ENCODE data around the gene USP31. TPM values are rescaled to one million over a fixed set of nuclear protein-coding genes. Genes with fewer than 3 reads are reported as not detected.

Gene USP31
- total RNA-seq, 1 donor from 2014 or later, result 21.8 TPM

GRCh38 chr16:23045025-23045424, 104.2 kb downstream of the USP31 start:
- no peak for DNase-seq
- no peak overlapping the region for H3K4me3 Mint-ChIP-seq (ENCODE audit: unreplicated experiment)
- no peak overlapping the region for H3K27ac Mint-ChIP-seq (ENCODE audit: unreplicated experiment)
- H3K9me3 Mint-ChIP-seq (ENCODE audit: unreplicated experiment), result no peaks in the 10 kb centered on the region
- TF ChIP-seq, protein P1, sequence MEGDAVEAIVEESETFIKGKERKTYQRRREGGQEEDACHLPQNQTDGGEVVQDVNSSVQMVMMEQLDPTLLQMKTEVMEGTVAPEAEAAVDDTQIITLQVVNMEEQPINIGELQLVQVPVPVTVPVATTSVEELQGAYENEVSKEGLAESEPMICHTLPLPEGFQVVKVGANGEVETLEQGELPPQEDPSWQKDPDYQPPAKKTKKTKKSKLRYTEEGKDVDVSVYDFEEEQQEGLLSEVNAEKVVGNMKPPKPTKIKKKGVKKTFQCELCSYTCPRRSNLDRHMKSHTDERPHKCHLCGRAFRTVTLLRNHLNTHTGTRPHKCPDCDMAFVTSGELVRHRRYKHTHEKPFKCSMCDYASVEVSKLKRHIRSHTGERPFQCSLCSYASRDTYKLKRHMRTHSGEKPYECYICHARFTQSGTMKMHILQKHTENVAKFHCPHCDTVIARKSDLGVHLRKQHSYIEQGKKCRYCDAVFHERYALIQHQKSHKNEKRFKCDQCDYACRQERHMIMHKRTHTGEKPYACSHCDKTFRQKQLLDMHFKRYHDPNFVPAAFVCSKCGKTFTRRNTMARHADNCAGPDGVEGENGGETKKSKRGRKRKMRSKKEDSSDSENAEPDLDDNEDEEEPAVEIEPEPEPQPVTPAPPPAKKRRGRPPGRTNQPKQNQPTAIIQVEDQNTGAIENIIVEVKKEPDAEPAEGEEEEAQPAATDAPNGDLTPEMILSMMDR (IDR thresholded peaks at IDR 0.05; ENCODE audit: partially characterized antibody, unreplicated experiment), result no peak
- H3K36me3 Mint-ChIP-seq (ENCODE audit: unreplicated experiment), result peaks cover 5% of the 10 kb centered on the region
- no peaks in the 10 kb centered on the region for H3K27me3 Mint-ChIP-seq (ENCODE audit: unreplicated experiment)
- no peaks in the 10 kb centered on the region for H3K4me1 Mint-ChIP-seq (ENCODE audit: low read depth, unreplicated experiment)

GRCh38 chr16:23040246-23040645, 109.0 kb downstream of the USP31 start:
- Mint-ChIP-seq H3K36me3 (ENCODE audit: unreplicated experiment) (no peaks in the 10 kb centered on the region), H3K4me1 (ENCODE audit: low read depth, unreplicated experiment) (no peaks in the 10 kb centered on the region), H3K9me3 (ENCODE audit: unreplicated experiment) (peaks cover 1% of the 10 kb centered on the region), H3K4me3 (ENCODE audit: unreplicated experiment) (no peak overlapping the region), H3K27me3 (ENCODE audit: unreplicated experiment) (no peaks in the 10 kb centered on the region), H3K27ac (ENCODE audit: unreplicated experiment) (no peak overlapping the region)
- no peak for DNase-seq
- TF ChIP-seq, protein P1 (IDR thresholded peaks at IDR 0.05; ENCODE audit: partially characterized antibody, unreplicated experiment), result no peak

DNA sequence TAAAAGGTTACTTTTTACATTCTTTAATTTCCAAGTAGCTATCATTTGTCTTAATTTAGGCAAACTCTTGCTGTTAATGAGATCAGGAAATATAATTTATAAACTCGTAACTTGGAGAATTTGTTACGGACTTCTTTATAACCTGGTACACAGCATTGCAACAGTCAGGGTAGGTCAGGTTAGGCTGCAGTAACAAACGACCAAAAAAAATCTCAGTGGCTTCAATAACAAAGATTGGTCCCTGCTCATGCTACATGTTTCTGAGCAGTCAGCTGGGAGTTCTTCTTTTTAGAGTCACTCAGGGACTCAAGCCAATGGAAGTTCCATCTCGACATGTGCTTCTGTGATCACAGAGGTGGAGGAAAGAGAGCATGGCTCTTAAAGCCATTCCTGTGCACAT, 110.1 kb downstream of the USP31 start:
- H3K27ac Mint-ChIP-seq (ENCODE audit: unreplicated experiment), result no peak overlapping the region
- no peaks in the 10 kb centered on the region for H3K27me3 Mint-ChIP-seq (ENCODE audit: unreplicated experiment)
- DNase-seq, result no peak
- H3K9me3 Mint-ChIP-seq (ENCODE audit: unreplicated experiment), result peaks cover 1% of the 10 kb centered on the region
- no peak overlapping the region for H3K4me3 Mint-ChIP-seq (ENCODE audit: unreplicated experiment)
- H3K4me1 Mint-ChIP-seq (ENCODE audit: low read depth, unreplicated experiment), result no peaks in the 10 kb centered on the region
- TF ChIP-seq, protein P1 (IDR thresholded peaks at IDR 0.05; ENCODE audit: partially characterized antibody, unreplicated experiment), result no peak
- H3K36me3 Mint-ChIP-seq (ENCODE audit: unreplicated experiment), result no peaks in the 10 kb centered on the region

- Mint-ChIP-seq H3K27ac (ENCODE audit: unreplicated experiment) (no peak overlapping the region), H3K4me1 (ENCODE audit: low read depth, unreplicated experiment) (peaks cover 6% of the 10 kb centered on the region), H3K4me3 (ENCODE audit: unreplicated experiment) (no peak overlapping the region), H3K27me3 (ENCODE audit: unreplicated experiment) (no peaks in the 10 kb centered on the region), H3K36me3 (ENCODE audit: unreplicated experiment) (peaks cover 5% of the 10 kb centered on the region), H3K9me3 (ENCODE audit: unreplicated experiment) (peaks cover 6% of the 10 kb centered on the region)
- DNase-seq, result no peak
- TF ChIP-seq, protein P1 (IDR thresholded peaks at IDR 0.05; ENCODE audit: partially characterized antibody, unreplicated experiment), result no peak
These were observed 114.0 kb downstream of the USP31 start for GRCh38 chr16:23035240-23035639.

GRCh38 chr16:23031508-23032098, 117.6 kb downstream of the USP31 start:
- Mint-ChIP-seq H3K4me3 (ENCODE audit: unreplicated experiment) (no peak overlapping the region), H3K27ac (ENCODE audit: unreplicated experiment) (no peak overlapping the region), H3K36me3 (ENCODE audit: unreplicated experiment) (peaks cover 5% of the 10 kb centered on the region), H3K9me3 (ENCODE audit: unreplicated experiment) (peaks cover 10% of the 10 kb centered on the region), H3K27me3 (ENCODE audit: unreplicated experiment) (no peaks in the 10 kb centered on the region), H3K4me1 (ENCODE audit: low read depth, unreplicated experiment) (peaks cover 15% of the 10 kb centered on the region)
- DNase-seq, result no peak
- TF ChIP-seq, protein P1 (IDR thresholded peaks at IDR 0.05; ENCODE audit: partially characterized antibody, unreplicated experiment), result no peak
